ENCODE measurements around the gene MDC1.

- TF ChIP-seq POLR2A (IDR thresholded peaks at IDR 0.05), result no peak
- TF ChIP-seq CTCF (IDR thresholded peaks at IDR 0.05), result no peak
Observed at GRCh38 chr6:30749554-30750378, 32.7 kb upstream of the MDC1 start.
